GM12891 (cell line): Measurements from ENCODE around the gene FIG4.
A peak's percentile ranks its signal among the peaks of the same experiment; 100 is the strongest.
"Not testable (repeated sequence)": the region's sequence is repeated elsewhere in the genome, so short reads cannot be mapped to it uniquely, and the experiment has no call there.

Experiments used
- DNase-seq: peaks from one replicate; pipeline ENCODE4 v3.0.0; 2011; ENCODE audit warnings: low spot score; ENCODE audit not compliant: insufficient read length
- FAIRE-seq: peaks from 2 replicates; lab custom pipeline; 2011; peaks lifted over from hg19 to GRCh38; lab: Jason Lieb, UNC
- PAX5 ChIP-seq: IDR thresholded peaks from 2 replicates; pipeline ENCODE4 v1.6.1; 2011; ENCODE audit warnings: low read length, moderate library complexity, mild to moderate bottlenecking; ENCODE audit not compliant: insufficient read depth, severe bottlenecking
- POLR2A ChIP-seq: IDR thresholded peaks from 2 replicates; pipeline ENCODE4 v1.6.1; 2011; ENCODE audit warnings: low read depth, low read length, control low read depth
- POLR2AphosphoS5 ChIP-seq: IDR thresholded peaks from 2 replicates; pipeline ENCODE4 v1.6.1; 2011; ENCODE audit warnings: low read depth, low read length, control low read depth
- POU2F2 ChIP-seq: IDR thresholded peaks from 2 replicates; pipeline ENCODE4 v1.6.1; 2011; ENCODE audit warnings: low read depth, mild to moderate bottlenecking, control low read depth, low read length, moderate library complexity
- SPI1 ChIP-seq: IDR thresholded peaks from 2 replicates; pipeline ENCODE4 v1.6.1; 2011; ENCODE audit warnings: low read depth, low read length, control low read depth
- TAF1 ChIP-seq: IDR thresholded peaks from 2 replicates; pipeline ENCODE4 v1.6.1; 2011; ENCODE audit warnings: low read depth, low read length, control low read depth

FIG4 gene

DNA sequence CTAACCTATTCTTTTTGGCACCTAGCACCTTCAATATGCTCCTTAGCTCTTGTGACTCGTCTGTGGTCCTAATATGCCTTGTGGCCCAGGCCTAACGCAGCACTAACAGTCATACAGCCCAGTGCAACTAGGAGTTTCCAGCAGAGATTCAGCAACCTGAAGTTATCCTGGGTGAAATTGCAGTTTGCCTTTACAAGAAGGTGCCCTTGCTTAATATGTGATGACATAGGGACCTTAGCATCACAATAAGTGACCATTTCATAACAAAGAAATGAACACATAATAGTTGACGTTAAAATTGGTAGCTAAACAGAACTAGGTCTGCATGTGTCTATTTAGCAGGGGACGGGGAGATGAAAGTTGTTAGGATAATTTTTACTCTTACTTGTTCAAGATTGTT is 10.1 kb downstream of the FIG4 start:
- no peak for TF ChIP-seq TAF1
- no peak for TF ChIP-seq SPI1
- no peak for TF ChIP-seq PAX5
- no peak for TF ChIP-seq POU2F2
- no peak for TF ChIP-seq POLR2AphosphoS5
- TF ChIP-seq POLR2A, result no peak
- FAIRE-seq, result no peak
- DNase-seq, result no peak

DNA sequence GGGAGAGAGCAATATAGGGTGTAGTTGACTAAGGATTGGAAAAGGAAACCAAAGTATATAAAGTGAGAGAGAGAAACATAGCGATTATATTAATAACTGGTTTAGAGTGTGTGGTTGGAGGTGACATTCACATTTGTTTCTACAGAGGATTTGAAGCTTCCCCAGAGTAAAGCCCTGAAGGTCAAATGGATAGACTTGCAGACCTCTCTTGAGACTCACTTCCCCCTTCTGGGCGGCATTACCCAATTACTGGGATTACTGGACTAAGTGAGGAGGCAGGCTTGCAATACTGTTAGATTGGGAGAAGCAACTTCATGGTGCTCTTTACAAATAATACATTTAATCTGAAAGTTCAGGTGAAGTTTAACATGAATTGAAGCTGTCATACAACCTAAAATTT is 10.7 kb downstream of the FIG4 start:
- DNase-seq (no peak), FAIRE-seq (no peak)
- TF ChIP-seq POU2F2 (no peak), PAX5 (no peak), POLR2A (no peak), POLR2AphosphoS5 (no peak), SPI1 (0 out of 2 replicates have a peak, but pooled peaks have one; percentile 6), TAF1 (no peak)

- FAIRE-seq (no peak), DNase-seq (no peak)
- no peak for TF ChIP-seq POU2F2
- TF ChIP-seq SPI1, result 0 out of 2 replicates have a peak, but pooled peaks have one; percentile 8
These were observed 11.7 kb downstream of the FIG4 start for GRCh38 chr6:109702791-109703190.

GRCh38 chr6:109705258-109705657 is 14.2 kb downstream of the FIG4 start:
- FAIRE-seq (peak; percentile 90), DNase-seq (peak; percentile 23)
- TF ChIP-seq TAF1 (no peak), POLR2AphosphoS5 (no peak), SPI1 (no peak), POLR2A (no peak), PAX5 (no peak), POU2F2 (no peak)

DNA sequence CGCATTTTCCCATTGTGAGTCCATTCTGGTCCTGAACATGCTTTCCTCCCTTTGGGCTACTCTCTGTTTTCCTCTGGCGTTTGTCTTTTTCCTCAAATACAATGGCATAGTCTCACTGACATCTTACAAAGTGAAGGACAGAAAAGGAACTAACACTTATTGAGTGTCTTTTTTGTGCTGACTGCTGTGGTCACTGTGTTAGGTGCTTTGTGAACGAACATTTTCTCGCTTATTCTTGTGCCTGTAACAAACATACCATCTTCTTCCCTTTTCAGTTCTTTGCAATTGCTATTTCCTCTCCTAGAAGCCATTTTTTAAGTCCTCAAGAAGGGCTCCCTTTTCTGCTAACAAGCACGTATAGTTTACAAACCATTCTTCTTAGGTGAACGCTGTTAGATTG is 15.4 kb downstream of the FIG4 start:
- FAIRE-seq, result no peak
- no peak for DNase-seq
- TF ChIP-seq PAX5 (no peak), POU2F2 (no peak)

GRCh38 chr6:109708099-109708498 is 17.0 kb downstream of the FIG4 start:
- FAIRE-seq, DNase-seq: not testable (repeated sequence)

GRCh38 chr6:109713097-109713496 is 22.0 kb downstream of the FIG4 start:
- TF ChIP-seq POLR2AphosphoS5, result no peak
- TF ChIP-seq POU2F2, result no peak
- no peak for TF ChIP-seq POLR2A
- TF ChIP-seq PAX5, result no peak
- TF ChIP-seq SPI1, result no peak
- TF ChIP-seq TAF1, result no peak

DNA sequence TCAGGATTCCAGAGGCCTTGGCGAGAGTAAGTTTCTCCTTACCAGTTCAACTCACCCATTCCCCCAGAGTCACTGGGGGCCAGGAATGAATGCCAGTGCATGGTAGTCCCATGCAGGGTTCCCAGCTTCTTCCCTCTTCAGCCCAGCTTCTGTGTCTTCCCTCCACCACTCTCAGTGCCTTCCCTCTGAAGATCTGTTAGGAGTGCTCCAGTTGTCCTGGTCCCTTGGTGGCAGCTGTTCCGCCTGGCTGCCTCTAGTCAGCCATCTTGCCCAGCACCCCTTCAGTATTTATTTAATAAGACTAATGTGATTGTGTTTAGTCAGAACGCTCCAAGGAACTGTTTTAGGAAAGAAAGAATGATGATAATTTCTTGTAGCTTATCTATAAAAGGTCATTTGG is 23.1 kb downstream of the FIG4 start:
- DNase-seq (no peak), FAIRE-seq (no peak)
- TF ChIP-seq TAF1, result no peak
- TF ChIP-seq SPI1, result no peak
- TF ChIP-seq PAX5, result peak; percentile 33

More at GRCh38 chr6:109713097-109713496, 22.0 kb downstream of the FIG4 start:
- DNase-seq, result no peak
- FAIRE-seq, result no peak

GRCh38 chr6:109714611-109715010 is 23.5 kb downstream of the FIG4 start:
- no peak for TF ChIP-seq SPI1
- no peak for TF ChIP-seq POLR2AphosphoS5
- TF ChIP-seq POU2F2, result no peak
- FAIRE-seq (no peak), DNase-seq (no peak)

- no peak for FAIRE-seq
- TF ChIP-seq TAF1, result no peak
- no peak for TF ChIP-seq POLR2AphosphoS5
- TF ChIP-seq PAX5, result no peak
- no peak for TF ChIP-seq POU2F2
- TF ChIP-seq SPI1, result no peak
- no peak for TF ChIP-seq POLR2A
- no peak for DNase-seq
These were observed 24.5 kb downstream of the FIG4 start for GRCh38 chr6:109715616-109716015.

- DNase-seq (no peak), FAIRE-seq (no peak)
- TF ChIP-seq POLR2AphosphoS5 (no peak), SPI1 (no peak), PAX5 (no peak), POU2F2 (no peak), TAF1 (no peak)
These were observed 26.9 kb downstream of the FIG4 start for GRCh38 chr6:109717971-109718370.

GRCh38 chr6:109718991-109719390 is 27.9 kb downstream of the FIG4 start:
- TF ChIP-seq TAF1 (no peak), POLR2AphosphoS5 (no peak), POLR2A (no peak), SPI1 (no peak), POU2F2 (no peak), PAX5 (no peak)
- no peak for FAIRE-seq

More at GRCh38 chr6:109718991-109719390, 27.9 kb downstream of the FIG4 start:
- no peak for DNase-seq
